Stimulated activated CD4-positive, alpha-beta T cell treated with anti-CD3 and anti-CD28 coated beads, Interleukin-4, amount 100 ng/mL, for 4 hours (primary cell): ENCODE measurements around the gene RHOD.
A peak's percentile ranks its signal among the peaks of the same experiment; 100 is the strongest.

Experiments used
- DNase-seq, 2 experiments: peaks; one replicate each; pipeline ENCODE4 v3.0.0-alpha.2; 2020

The RHOD gene

GRCh38 chr11:67056267-67057204, at the start of gene RHOD:
Gene RHOD (plus strand): TSS chr11:67056847. CDS start chr11:67056903, 56 bp downstream.
- DNase-seq: peak in 1 of 2 experiments; percentile 42

GRCh38 chr11:67007126-67007525, 49.5 kb upstream of the RHOD start:
- DNase-seq: no peak

DNA sequence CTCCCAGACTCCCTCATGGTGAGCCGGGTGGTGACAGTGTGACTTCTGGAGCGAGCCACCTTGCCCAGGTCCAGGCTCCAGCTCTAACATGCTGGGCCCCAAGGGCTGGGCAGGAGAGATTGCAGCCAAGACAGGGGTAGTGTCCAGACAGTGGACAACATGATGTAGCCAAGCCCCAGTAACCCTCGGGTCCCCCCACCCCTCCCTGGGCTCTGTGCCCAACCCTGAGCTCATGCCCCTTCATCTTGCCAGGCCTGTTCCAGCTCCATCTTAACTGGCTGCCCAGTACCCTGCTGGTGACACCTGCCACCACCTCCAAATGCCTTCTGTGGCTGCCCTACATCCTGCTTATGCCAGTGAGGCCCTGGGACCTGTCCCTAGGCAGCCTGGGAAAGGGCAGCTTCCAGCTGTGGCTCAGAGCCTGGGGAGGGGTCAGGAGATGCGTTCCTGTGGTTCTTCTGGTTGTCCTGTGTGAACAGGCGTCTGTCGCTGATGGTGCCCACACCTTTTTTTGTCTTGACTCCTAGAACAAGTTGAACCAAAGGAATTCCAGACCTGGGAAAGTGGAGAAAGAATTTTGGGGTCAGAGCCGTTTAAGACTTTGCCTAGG, 46.2 kb upstream of the RHOD start:
- no peak for DNase-seq

- DNase-seq: no peak
Measured at GRCh38 chr11:67013511-67014045, 43.1 kb upstream of the RHOD start.

DNA sequence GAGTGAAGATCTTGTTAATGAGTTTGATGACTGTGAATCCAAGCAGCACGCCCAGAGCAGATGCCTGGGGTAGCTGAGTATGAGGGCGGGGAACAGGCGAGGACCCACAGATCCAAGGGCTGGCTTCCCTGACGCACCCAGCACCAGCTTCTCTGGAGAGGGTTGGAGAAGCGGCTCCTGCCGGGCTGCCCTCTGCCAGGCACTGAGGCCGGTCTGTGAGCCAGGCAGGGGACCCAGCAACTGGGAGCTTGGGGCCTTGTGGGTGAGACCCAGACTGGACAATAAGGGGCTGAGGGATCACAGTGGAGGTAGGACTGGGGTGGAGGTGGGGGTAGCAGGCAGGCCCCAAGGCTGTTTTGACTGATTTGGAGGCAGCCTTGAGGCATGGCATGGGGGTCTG, 42.3 kb upstream of the RHOD start:
- no peak for DNase-seq

DNA sequence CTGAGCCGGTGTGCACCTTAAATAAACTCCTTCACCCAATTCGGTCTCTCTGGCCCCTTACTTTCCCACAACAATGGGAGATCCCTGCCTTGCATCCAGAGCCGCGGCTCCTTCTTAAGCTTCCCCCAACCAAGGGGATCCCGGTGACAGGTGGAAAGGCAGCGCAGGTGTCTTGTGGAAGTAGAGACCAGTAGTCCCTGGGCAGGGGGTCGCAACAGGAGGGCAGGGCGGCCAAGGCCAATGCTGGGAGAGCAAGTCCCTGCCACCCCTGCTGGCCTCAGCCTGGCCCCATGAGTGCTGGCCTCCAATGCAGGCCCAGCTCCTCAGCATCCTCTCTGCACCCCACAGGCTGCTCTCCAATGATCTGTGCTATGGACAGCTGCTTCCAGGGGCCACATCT, 41.6 kb upstream of the RHOD start:
- no peak for DNase-seq

- DNase-seq: no peak
Measured at GRCh38 chr11:67016550-67016949, 40.1 kb upstream of the RHOD start.

DNA sequence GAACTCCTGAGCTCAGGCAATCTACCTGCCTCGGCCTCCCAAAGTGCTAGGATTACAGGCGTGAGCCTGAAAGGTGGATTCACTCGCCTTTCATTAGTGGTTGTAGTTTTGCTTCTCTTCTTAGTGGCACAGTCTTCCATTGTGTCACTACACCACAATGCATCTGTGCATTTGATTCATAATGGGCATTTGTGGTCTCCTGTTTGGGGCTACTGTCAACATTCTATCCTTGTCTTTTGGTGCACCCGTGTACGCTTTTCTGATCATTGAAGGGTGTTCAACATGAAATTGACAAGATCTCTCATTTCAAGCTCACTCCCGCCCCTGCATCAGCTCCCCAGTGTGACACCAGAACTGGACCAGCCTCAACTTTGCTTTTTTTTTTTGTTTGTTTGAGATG, 35.7 kb upstream of the RHOD start:
- no peak for DNase-seq

DNA sequence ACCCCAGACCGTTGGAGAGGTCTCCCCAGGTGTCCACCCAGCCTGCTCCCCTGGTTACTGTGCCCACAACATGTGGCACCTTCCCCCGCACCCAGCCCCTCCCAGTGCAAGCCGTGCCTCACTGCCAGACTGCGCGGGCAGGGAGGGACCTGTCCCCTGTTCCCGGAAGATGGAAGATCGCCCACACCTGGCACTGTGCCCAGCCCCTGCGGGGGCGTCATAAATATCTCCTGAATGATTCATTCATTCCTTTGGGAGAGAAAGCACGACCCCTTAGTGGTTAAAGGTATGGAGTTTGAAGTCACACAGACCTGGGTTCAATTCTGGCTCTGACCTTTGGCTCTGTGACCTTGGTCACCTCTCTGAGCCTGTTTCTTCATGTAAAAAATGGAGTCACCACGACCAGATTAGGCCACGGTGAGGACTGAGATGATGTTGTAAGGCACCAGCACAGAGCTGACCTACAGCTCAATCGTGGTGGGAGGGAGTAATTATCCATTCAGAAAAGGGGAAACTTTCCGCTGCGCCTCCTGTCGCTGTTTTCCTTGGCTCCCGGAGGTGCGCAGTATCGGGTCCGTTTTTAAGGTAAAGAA, 34.2 kb upstream of the RHOD start:
- DNase-seq: no peak

DNA sequence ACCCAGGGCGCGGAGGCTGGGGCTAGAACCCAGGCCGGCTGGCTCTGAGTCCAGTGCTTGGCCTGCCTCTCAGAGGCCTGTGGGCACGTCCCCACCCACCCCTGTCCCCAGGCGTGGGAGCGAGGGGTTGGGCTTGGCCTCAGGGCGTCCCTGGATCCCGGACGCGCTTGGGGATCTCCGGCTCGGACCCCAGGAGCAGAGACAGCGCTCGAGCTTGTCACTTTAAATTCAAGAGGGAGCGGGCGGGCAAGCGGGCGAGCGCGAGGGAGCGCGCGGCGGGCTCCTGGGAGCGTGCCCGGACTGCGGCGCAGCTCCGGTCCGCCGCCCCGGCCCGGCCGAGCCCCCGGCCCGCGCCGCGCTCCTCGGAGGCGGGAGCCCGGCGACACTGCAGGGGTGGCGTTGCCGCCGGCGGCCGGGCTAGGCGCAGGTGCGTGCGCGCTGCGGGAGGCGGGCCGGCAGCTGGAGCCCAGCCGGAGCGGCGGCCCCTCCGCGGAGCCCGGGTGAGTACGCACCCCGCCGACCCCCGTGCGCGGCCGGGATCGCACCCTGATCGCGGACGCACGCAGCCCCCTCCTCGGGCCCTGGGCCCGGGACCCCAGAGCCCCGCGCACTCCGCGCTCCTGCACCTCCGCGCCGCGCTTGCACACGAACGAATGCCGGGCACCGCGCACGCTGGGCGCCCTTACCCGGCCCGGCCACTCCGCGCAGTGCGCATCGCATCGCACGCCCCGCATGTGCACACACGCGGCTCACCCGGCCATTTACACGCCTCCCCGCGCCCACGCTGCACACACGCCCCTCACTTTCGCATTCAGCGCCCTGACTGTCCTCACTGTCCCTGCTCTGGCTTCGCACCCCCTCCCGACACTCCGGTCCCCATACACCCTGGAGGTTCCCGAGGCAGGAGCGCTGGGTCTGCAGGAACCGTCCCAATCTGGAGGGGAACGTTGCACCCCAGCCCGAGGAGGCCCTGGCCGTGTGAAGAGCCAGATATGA, 33.4 kb upstream of the RHOD start, which contains the start of gene SYT12:
TSS of gene SYT12 (plus strand) at position 174 of the 996 bp plus-strand sequence. CDS start 7,011 bp downstream, outside the sequence.
- peak; percentile 8 to 29 for DNase-seq

DNA sequence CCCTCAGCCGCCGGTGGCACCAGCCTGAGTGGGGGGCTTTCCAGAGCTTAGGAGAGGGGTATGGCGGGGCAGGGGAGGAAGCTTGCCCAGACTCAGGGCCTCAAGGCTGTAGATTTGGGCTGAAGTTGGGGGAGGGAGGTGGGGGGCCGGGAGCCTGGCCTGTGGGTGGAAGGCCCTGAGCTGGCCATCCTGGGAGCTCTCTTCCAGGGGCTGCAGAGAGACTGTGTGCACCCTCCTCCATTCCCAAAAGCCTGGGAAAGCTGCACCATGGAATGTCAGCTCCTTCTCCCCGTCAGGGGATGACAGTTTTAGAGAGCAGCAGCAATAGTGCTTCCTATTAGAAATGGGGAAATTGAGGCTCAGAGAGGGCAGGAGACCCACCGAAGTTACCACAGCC, 32.7 kb upstream of the RHOD start:
- DNase-seq: no peak

DNA sequence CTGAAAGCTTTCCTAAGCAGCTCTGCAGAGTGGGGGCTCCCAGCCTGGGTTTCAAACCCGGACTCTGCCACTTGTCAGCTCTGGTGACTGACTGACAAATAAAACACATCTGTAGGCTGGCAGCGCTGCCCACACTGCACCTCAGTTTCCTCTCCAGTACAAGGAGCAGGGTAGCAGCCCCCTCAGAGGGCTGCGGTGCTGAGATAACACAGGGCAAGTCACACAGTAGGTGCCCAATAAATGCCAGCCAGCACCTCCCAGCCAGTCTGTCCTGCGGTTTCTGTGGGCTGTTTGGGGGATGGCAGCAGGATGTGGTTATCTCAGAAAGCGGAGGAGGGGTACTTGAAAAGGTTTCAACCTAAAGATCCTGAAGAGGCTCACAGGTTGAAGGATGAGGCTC, 32.2 kb upstream of the RHOD start:
- peak; percentile 17 to 64 for DNase-seq

DNA sequence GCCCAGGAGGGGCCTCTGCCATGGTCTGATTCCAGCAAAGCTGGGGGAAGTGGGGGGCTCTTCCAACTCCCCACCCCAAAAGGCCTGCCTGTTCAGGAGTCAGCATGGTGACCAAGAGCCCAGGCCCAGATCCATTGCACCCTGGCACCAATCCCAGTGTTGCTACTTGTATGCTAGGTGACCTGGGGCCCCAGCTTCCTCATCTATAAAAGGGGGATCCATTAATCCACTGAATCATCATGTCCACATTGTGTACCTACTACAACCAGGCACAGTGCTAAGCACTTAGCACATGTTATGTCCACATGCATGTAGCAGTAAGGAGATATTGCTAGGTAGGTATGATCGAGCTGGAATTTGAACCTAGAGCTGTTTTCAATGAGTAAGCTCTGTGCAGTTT, 31.7 kb upstream of the RHOD start:
- no peak for DNase-seq

DNA sequence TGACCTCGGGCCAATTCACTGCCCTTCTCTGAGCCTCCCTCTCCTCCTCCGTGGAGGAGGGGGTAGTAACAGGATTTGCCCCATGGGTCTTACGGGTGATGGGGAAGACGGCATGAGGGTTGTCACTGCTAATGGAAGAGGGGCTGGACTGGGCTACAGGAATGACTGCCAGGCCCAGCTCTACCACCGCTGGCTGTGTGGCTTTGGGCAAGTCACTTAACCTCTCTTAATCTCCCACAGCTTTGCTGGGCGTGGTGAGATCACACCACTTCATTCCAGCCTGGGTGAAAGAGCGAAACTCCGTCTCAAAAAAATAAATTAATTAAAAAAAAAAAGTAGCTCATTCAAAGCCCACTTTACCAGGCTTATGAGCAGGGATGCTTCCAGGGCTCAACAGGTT, 30.9 kb upstream of the RHOD start:
- no peak for DNase-seq

DNA sequence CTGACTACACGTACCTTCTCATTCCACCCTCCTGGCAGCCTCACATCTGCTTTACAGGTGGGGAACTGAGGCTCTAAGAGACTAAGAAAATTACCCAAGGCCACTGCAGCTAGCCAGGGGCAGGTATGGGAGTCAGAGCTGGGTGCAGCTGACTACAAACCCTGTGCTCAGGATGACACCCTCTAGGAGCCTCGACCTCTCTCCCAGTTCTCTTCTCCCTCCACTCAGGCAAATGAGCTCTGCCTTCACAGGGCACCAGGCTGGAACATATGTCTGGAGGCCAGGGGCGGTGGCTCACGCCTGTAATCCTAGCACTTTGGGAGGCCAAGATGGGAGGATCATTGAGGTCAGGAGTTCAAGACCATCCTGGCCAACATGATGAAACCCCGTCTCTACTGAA, 29.7 kb upstream of the RHOD start:
- no peak for DNase-seq

- no peak for DNase-seq
Measured at GRCh38 chr11:67027483-67027930, 29.1 kb upstream of the RHOD start.

DNA sequence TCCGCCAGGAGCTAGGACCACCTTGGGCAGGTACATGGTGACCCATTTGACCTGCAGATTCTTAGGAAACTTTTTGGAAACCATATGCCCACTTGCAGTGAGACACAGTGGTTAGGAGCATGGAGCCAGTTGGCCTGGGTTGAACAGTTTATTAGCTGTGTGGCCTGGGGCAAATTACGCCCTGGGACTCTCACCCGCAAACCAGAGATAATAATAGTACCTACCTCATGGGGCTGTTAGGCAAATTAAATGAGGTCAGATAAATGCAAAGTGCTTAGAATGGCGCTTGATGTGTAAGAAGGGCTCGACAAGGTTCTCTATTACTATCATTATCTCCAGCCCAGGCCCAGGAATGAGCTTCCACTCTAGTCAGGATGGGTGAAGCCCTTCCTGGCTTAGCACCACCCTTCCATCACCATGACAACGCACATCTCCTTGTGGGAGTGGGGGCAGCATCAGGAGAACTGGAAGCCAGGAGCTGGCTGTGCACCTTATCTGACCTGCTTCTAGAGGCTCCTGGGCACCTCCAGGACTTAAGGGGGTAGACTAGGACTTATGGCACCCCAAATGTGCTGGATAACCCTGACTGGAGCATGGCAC, 28.6 kb upstream of the RHOD start:
- DNase-seq: no peak

DNA sequence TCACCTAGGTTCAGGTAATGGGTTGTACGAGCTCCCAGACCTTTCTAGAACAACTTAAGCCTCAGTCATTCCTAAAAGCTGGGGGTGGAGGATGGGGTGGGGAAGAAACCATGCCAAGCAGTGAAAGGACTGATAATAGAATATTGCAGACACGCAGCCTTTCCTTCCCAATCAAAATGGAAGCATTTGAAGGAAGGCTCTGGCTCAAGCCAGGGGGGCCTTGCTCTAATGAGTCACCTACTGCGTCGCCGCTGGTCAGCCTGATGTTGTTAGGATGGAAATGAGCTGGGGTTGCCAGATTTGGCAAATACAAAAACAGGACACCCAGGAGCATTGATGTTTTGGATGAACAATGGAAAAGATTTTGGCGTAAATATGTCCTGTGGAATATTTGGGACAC, 27.5 kb upstream of the RHOD start:
- no peak for DNase-seq

GRCh38 chr11:67030976-67031375, 25.7 kb upstream of the RHOD start:
- DNase-seq: no peak

DNA sequence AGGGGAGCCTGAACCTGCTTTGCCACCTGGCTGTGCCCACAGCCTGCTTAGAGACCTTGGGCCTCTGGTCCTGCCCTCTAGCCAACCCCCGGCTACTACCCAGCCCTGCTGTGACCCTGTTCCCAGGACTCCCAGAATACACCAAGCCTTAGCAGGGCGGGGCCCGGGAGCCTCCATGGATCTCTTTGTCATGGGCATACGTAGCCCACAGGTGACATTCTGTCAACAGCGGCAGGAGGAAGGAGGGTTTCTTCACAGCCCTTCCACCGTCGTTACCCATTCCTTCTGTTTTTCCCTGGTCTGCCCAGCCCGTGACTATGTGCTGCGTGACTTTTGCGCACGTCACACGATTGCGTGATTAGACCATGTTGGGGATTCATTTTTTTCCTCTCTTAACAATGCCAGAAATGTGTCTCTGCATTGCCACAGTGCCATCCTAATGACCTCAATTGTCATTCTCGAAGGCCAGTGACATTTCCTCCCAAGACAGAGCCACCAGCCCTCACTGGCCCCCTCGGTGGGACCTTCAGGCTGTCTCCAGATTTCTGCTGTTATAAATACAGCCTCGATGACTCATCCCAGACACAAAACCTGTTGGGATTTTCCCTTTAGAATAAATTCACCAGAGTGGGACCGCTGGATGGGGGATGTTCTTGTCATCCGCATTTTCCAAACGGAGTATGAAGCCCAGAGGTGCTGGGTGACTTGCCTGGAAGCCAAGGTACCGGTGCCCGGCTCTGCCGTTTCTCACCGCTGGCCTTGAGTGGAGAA, 24.7 kb upstream of the RHOD start:
- DNase-seq: no peak
